Astrocyte of the cerebellum (primary cell): ENCODE data around the gene CNTNAP3B.
"Not testable (repeated sequence)": the region's sequence is repeated elsewhere in the genome, so short reads cannot be mapped to it uniquely, and the experiment has no call there.

Experiments used
- DNase-seq: peaks from one replicate; pipeline ENCODE4 v3.0.0-alpha.2; 2011; ENCODE audit warnings: low read depth
- H3K4me3 ChIP-seq: 2 replicates; pipeline ENCODE4 v1.5.1; 2011; ENCODE audit warnings: mild to moderate bottlenecking, low read depth, low read length, moderate library complexity
- in situ Hi-C: cut with HindIII; loops from 2 replicates; pipeline ENCODE4 v1.10.0; 2017; ENCODE audit warnings: low sequenced_read_pairs

Gene CNTNAP3B

GRCh38 chr9:42018220-42018922, 110.9 kb downstream of the CNTNAP3B start:
- H3K4me3 ChIP-seq, in situ Hi-C loops, DNase-seq: not testable (repeated sequence)

- DNase-seq, in situ Hi-C loops, H3K4me3 ChIP-seq: not testable (repeated sequence)
Measured at GRCh38 chr9:42014317-42014716, 114.9 kb downstream of the CNTNAP3B start.

- in situ Hi-C loops, DNase-seq, H3K4me3 ChIP-seq: not testable (repeated sequence)
Measured at GRCh38 chr9:41991607-41992006, 137.6 kb downstream of the CNTNAP3B start.

GRCh38 chr9:41980271-41980670, 149.0 kb downstream of the CNTNAP3B start:
- DNase-seq, in situ Hi-C loops, H3K4me3 ChIP-seq: not testable (repeated sequence)

- H3K4me3 ChIP-seq, in situ Hi-C loops, DNase-seq: not testable (repeated sequence)
Measured at GRCh38 chr9:41977965-41978600, 151.1 kb downstream of the CNTNAP3B start.

DNA sequence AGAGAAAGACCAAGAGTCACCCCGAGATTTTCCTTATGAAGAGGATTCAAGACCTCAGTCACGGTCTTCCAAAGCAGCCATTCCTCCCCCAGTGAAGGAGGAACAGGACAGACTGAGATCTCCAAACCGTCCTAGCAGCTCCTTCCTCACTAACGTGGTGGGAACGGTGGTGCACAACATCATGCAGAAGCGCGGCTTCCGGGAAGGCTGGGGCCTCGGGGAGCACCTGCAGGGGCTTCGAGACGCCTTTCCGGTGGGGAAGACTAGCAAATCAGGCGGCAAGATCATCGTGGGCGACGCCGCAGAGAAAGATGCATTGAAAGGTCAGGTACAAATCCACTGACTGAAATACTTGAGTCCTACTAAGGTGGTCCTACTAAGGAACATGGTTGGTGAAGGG, 154.3 kb downstream of the CNTNAP3B start:
- DNase-seq, in situ Hi-C loops, H3K4me3 ChIP-seq: not testable (repeated sequence)

DNA sequence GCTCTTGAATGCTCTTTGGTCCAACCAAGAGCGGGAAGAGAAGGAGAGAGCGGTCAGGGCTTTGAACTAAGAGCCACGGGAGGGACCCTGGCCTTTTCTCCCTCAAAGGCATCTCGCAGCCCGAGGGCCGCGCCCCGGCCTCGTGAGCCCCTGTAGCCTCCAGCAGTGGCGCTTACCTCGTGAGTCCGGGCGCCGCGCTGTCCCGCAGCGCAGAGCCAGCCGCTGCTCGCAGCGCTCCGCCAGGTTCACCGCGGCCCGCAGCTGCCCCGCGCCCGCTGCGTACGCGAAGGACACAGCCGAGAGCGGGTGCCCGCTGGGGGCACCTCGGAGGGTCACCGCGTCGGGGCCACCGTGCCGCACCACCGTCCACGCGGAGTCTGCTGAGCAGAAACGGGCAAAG, 176.2 kb downstream of the CNTNAP3B start:
- DNase-seq, H3K4me3 ChIP-seq, in situ Hi-C loops: not testable (repeated sequence)

GRCh38 chr9:41941738-41942137, 187.5 kb downstream of the CNTNAP3B start:
- H3K4me3 ChIP-seq, in situ Hi-C loops, DNase-seq: not testable (repeated sequence)

- H3K4me3 ChIP-seq, in situ Hi-C loops, DNase-seq: not testable (repeated sequence)
Measured at GRCh38 chr9:41938143-41938542, 191.1 kb downstream of the CNTNAP3B start.

- H3K4me3 ChIP-seq, DNase-seq, in situ Hi-C loops: not testable (repeated sequence)
Measured at GRCh38 chr9:41935727-41936126, 193.5 kb downstream of the CNTNAP3B start.

DNA sequence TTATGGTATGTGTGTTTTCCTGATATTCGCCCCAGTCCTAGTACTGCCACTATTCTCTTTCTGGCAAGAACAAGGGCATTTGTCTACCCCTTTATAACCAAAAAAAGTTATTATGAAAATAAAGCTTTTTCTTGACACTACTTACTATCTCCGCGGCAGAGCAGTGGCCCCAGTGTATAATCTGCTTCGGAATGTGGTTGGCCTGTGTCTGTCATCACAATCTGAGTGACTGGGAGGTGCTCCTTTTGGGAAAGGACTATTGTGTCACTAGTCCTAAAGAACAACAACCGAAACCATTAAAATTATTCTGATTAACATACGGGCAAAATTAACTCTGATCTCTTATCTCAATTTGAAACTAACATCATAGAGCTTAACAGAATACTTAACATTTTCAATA, 200.1 kb downstream of the CNTNAP3B start:
- DNase-seq, H3K4me3 ChIP-seq, in situ Hi-C loops: not testable (repeated sequence)

GRCh38 chr9:41917374-41917773, 211.9 kb downstream of the CNTNAP3B start:
- H3K4me3 ChIP-seq, DNase-seq, in situ Hi-C loops: not testable (repeated sequence)

DNA sequence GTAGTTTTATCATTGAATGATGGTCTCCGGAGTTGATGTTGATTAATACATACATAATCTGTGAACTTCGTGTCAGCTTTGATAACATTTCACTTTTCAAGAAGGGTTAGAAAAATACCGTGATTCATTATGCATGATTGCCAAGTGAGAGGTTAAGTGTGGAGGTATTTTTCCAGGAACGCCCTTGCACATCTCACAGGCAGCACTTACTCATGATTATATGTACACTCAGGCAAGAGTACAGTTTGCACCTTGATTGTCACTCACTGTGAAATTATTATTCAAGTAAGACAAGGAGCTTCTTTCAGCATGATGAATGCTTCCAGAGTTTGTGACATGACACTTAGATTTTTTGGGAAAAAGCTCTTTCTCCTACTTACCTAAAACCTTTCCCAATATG, 223.7 kb downstream of the CNTNAP3B start:
- in situ Hi-C loops, DNase-seq, H3K4me3 ChIP-seq: not testable (repeated sequence)

GRCh38 chr9:41902762-41903161, 226.5 kb downstream of the CNTNAP3B start:
- DNase-seq, in situ Hi-C loops, H3K4me3 ChIP-seq: not testable (repeated sequence)

DNA sequence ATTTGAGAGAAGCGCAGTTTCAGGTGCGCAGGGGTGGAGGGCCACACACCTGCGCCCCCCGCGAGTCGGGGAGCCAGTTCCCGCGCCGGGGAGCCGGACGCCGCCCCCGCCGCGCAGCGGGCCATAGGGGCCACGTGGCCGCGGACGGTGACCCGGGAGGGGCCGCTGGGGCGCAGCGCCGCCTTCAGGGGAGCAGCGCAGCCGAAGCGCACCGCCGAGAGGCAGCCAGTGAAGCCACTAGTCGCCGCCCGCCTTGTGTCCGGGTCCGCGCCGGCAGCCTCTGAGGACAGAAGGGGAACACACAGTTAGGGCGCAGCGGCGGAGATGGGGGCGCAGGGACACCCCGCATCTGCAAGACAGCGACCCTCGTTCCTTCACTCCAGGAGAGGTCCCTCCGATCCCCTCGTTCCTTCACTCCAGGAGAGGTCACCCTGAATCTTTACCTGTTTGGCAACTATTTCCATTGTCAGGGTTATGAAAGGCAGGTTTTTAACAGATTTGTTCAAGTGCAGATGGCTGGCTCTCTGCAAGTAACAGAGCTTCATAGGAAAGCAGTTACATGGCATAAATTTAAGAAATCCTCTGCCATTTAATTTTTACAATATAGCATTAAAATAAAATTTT, 230.4 kb downstream of the CNTNAP3B start:
- in situ Hi-C loops, H3K4me3 ChIP-seq, DNase-seq: not testable (repeated sequence)

GRCh38 chr9:41874557-41874956, 254.7 kb downstream of the CNTNAP3B start:
- DNase-seq, H3K4me3 ChIP-seq, in situ Hi-C loops: not testable (repeated sequence)

DNA sequence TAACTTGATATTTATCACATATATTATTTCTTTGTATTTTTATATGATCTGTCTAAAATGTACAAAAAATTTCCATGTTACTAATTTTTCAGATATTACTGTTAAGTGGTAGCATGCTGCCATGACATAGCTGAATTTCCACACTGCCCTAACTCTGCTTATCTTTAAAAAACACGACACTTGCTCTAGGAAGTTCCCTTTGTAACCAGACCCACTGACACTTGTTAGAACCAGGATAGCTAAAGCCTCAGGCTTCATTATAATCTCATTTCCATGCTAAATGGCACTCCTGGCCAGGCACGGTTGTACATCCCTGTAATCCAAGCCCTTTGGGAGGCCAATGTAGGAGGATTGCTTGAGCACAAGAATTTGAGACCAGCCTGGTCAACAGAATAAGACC, 273.8 kb downstream of the CNTNAP3B start:
- in situ Hi-C loops, DNase-seq, H3K4me3 ChIP-seq: not testable (repeated sequence)
